ENCODE measurements around the gene ATAT1.
A peak's percentile ranks its signal among the peaks of the same experiment; 100 is the strongest.

The ATAT1 gene

DNA sequence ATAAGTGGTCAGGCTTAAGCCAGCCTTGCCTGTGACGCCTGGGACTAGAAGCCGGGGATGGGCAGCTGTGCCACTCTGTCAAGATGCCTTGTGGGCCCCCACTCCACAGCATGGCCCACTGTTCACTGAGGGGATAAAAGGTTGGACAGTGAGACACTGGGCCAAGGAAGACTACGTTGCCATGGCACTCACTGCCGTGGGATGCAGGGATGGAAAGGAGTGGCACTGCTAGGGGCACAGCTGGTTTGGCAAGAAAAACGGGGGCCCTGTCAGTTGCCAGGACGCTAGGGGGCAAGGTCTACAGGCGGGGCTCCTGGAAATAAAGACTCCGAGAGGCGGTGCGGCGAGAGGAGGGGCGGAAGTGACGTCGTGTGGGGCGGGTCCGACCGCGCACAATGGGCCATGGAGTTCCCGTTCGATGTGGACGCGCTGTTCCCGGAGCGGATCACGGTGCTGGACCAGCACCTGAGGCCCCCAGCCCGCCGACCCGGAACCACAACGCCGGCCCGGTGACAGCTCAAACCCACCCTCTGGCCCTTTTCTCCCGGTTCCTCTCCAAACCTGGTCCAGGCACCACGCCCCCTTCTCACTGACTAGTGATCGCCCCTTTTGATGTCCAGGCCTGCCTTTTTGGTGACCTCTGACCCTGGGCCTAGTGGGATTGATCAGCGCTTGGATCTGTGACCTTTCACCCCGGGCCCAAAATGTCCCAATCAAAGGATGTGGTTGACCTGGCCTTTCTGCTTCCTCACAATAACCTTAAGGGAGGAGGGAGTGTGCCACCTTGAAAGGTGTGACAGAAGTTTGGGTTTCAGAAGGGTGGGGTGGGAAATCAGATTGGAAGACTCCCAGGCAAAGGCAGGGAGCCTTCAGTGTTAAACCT is at the start of gene ATAT1:
Gene ATAT1, plus strand, starts transcription at position 391 of the 883 bp plus-strand sequence.
- peak; percentile 64 to 83 (median 72) for DNase-seq (ENCODE audit: low read depth in 3 of 3, low spot score in 1 of 3)

DNA sequence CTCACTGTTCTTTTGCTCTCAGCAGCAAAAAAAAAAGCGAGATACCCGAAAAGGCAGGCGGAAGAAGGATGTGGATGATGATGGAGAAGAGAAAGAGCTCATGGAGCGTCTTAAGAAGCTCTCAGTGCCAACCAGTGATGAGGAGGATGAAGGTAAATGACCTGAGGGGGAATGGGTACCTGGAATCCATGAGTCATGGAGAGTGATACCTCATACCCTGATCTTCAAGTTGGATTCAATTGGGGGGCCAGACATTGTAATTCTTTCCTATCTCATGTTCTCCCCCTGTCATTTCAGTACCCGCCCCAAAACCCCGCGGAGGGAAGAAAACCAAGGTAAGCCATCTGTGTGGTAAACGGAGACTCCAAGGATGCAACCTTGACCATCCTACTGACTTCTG is 48.6 kb upstream of the ATAT1 start:
- DNase-seq (ENCODE audit: low read depth in 3 of 3, low spot score in 1 of 3): no peak

DNA sequence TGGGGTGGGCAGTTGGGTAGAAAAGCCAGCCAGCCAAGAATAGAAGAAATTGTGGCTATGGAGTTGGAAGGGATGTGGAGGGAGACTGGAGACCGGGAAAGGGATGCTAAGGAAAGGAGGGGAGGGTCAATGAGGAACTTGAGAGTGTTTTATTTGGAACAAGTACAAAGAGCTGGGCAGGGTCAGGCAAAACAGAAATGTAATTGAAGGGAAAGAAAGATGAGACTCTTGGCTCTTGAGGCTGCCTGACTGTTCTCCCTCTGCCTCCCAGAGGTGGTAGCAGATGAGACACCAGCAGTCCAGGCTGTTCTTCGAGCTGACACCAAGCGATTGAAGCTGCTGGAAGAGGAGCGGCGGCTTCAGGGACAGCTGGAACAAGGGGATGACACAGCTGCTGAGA is 42.8 kb upstream of the ATAT1 start:
- DNase-seq (ENCODE audit: low read depth in 3 of 3, low spot score in 1 of 3): no peak

DNA sequence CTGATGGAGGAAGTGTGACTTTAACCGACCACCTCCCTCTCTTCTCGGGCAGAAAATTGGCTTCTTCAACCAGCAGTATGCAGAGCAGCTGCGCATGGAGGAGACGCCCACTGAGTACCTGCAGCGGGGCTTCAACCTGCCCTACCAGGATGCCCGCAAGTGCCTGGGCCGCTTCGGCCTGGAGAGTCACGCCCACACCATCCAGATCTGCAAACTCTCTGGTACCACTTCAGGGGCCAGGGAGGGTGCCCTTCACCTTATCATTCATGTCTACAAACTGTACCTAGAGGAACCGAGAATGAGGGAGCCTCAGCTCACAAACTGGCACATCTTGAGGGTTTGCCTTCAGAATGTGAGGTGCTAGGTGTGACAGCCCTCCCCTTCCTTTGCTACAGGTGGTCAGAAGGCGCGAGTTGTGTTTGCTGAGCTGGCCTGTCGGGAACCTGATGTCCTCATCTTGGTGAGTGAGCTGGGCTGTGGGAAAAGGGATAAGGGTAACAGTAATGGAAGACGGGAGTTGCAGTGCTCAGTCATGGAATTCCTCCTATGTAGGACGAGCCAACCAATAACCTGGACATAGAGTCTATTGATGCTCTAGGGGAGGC is 36.8 kb upstream of the ATAT1 start:
- DNase-seq (ENCODE audit: low read depth in 3 of 3, low spot score in 1 of 3): no peak

DNA sequence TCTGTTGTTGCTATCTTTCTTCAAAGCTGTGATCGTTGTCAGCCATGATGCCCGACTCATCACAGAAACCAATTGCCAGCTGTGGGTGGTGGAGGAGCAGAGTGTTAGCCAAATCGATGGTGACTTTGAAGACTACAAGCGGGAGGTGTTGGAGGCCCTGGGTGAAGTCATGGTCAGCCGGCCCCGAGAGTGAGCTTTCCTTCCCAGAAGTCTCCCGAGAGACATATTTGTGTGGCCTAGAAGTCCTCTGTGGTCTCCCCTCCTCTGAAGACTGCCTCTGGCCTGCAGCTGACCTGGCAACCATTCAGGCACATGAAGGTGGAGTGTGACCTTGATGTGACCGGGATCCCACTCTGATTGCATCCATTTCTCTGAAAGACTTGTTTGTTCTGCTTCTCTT is 36.2 kb upstream of the ATAT1 start:
- DNase-seq (ENCODE audit: low read depth in 3 of 3, low spot score in 1 of 3): no peak

DNA sequence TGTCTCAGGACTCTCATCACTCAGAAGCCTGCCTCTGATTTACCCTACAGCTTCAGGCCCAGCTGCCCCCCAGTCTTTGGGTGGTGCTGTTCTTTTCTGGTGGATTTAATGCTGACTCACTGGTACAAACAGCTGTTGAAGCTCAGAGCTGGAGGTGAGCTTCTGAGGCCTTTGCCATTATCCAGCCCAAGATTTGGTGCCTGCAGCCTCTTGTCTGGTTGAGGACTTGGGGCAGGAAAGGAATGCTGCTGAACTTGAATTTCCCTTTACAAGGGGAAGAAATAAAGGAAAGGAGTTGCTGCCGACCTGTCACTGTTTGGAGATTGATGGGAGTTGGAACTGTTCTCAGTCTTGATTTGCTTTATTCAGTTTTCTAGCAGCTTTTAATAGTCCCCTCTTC is 35.7 kb upstream of the ATAT1 start:
- DNase-seq (ENCODE audit: low read depth in 3 of 3, low spot score in 1 of 3): no peak

DNA sequence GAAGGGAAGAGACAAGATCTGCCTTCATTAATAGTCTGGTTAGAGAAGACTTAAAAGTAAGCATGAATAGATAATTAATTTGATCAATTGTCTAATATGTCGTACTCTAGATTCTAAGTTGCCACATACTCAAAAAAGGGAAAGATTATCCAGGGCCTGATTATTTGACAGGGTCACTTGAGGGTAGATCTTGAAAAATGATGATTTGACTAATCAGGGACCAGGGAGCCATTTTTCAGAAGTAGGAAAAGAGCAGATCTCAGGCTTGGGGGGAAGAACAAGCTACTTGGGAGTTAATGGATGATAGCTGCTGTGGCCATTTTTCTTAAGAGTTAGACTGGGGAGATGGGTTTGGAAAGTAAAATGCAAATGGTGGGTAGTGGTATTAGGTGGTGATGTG is 34.4 kb upstream of the ATAT1 start:
- no peak for DNase-seq (ENCODE audit: low read depth in 3 of 3, low spot score in 1 of 3)

DNA sequence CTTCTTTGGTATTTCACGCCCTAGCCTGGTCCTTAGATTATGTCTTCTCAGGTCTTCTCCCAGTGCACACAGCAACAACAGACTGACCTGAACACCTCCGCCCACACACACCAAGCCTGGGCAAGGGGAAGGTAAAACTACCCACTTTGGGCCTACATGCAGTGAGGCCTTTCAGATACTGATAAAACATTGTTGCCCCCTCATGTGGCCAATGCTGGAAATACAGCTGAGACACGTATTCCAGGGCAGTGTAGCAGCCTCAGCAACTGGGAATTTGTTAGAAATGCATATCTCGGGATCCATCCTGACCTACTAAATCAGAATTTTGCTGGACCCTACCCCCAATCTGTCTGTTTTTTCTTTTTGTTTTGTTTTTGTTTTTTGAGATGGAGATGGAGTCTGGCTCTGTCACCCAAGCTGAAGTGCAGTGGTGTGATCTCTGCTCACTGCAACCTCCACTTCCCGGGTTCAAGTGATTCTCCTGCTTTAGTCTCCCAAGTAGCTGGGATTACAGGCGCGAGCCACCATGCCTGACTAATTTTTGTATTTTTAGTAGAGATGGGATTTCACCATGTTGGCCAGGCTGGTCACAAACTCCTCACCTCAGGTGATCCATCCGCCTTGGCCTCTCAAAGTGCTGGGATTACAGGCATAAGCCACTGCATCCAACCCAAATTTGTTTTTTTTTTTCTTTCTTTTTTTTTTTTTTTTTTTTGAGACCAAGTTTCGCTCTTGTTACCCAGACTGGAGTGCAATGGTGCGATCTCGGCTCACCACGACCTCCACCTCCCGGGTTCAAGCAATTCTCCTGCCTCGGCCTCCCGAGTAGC is 29.1 kb upstream of the ATAT1 start:
- DNase-seq (ENCODE audit: low read depth in 3 of 3, low spot score in 1 of 3): peak; percentile 51 to 68 (median 51)

DNA sequence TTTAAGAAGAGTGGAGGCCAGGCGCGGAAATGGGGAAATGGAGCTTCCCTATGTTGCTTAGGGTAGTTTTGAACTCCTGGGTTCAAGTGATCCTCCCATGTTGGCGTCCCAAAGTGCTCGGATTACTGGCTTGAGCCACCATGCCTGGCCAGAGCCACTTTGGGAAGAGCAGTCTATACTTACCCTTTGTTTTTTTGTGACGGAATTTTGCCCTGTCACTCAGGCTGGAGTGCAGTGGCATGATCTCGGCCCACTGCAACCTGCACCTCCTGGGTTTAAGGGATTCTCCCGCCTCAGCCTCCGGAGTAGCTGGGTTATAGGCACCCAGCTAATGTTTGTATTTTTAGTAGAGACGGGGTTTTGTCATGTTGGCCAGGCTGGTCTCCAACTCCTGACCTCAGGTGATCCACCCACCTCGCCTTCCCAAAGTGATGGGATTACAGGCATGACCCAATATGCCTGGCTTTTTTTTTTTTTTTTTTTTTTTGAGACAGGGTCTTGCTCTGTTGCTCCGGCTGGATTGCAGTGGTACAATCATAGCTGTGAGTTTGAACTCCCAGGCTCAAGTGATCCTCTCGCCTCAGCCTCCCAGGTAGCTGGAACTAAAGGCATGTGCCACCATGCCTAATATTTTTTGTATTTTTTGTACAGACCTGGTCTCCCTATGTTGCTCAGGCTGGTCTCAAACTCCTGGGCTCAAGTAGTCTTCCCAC is 27.6 kb upstream of the ATAT1 start:
- DNase-seq (ENCODE audit: low read depth in 3 of 3, low spot score in 1 of 3): no peak

DNA sequence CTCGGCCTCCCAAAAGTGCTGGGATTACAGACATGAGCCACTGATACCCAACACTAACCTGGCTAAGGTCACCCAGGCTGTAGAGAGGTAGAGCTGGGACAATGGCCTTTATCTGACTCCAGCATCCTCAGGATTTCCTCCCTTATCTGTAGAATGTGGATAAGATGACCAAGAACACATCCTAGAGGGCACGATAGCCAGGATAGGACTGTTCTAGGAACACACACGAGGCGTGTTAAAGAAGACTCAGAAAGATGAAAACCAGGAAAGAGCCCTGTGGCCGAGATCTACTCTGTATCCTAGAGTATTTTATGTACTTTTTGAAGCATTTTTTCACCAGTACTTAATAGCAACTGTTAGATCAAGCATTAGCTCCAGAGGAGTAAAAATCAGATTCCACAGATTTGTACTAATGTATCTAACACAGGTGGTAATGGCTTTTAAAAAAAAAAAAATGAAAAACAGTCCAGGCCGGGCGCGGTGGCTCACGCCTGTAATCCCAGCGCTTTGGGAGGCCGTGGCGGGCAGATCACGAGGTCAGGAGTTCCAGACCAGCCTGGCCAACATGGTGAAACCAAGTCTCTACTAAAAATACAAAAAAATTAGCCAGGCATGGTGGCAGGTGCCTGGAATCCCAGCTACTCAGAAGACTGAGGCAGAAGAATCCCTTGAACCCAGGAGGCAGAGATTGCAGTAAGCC is 26.9 kb upstream of the ATAT1 start:
- DNase-seq (ENCODE audit: low read depth in 3 of 3, low spot score in 1 of 3): no peak

DNA sequence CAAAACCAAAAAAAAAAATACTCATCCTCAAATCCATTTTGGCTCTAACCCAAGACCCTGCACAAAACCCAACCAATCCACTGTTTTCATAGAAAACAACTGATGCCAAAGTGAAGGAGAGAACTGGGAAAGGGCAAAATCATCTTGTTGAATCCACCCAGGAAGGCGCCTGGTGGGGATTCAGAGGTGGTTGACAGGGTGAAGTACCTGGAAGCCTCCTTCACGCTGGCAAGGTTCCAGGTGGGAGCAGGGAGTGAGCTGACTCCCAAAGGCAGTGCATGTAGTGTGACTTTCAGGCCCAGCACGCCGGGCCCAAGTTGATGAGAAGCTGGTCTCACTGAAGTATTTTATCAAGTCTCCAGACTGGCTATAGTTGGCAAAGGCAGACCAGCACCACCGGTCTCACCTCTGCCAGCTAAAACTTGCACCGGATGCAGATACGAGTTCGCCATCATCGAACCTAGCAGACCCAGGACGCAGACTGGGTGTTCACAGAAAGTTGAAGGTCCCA is 26.2 kb upstream of the ATAT1 start:
- DNase-seq (ENCODE audit: low read depth in 3 of 3, low spot score in 1 of 3): no peak

DNA sequence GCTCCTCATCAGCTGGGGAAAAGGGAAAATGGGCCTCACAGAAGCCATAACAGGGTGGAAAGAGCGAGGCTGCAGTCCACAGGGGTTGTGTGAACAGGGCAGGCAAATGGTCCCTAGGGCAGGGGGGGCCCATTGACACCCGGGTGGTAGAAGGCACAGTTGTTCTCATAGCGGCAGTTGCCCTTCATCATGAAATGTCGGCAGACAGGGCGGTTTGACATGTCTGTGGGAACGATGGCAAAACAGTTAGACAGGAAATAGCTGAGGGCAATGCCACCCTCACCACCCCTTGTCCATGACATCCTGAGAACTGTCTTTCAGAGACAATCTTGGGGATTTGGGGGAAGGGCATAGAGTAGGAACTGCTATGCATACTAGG is 25.2 kb upstream of the ATAT1 start:
- DNase-seq (ENCODE audit: low read depth in 3 of 3, low spot score in 1 of 3): no peak

DNA sequence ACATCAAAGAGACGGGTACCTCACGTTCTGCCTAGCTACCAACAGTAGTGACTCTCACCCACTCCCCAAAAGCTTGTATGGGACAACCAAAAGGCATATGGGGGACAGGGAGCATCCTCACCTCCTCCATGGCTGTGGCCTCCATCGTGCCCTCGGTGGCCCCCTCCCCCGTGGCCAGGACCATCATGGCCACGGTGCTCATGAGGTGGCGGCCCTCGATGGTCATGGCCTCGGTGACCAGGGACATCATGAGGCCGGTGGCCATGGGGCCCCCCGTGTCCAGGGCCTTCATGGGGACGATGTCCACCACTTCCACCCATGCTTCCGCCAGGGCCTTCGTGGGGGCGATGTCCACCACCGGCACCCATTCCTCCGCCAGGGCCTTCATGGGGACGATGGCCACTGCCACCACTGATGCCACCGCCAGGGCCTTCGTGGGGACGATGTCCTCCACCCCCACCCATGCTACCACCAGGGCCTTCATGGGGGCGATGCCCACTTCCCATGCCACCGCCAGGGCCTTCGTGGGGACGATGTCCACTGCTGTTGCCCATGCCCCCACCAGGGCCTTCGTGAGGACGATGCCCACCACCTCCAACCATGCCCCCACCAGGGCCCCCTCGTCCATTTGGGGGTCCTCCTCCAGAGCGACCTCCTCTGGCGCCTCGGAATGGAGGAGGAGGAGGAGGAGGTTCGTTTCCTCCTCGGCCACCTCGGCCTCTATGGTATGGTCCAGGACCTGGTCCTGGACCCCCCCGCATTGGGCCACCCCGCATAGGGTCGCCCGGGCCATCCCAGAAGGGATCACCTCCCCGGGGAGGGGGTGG is 24.6 kb upstream of the ATAT1 start:
- no peak for DNase-seq (ENCODE audit: low read depth in 3 of 3, low spot score in 1 of 3)

DNA sequence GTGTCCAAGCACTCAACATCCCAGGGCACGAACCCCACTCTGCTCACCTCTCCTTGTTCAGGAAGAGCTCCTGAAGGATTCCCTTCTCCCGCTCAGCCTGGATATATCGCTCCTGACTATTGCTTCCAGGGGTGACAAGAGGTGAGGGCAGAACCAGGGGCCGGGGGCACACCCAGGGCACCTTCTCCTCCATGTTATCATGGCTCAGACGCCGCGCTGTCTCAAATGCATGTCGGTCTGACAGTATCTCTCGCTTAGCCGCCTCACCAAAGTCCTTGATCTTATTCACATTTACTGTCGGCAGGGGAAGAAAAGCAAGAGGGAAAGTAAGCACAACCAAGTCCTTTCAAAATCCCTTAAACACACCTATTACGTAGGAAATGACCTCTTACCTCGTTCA is 22.7 kb upstream of the ATAT1 start:
- DNase-seq (ENCODE audit: low read depth in 3 of 3, low spot score in 1 of 3): no peak

DNA sequence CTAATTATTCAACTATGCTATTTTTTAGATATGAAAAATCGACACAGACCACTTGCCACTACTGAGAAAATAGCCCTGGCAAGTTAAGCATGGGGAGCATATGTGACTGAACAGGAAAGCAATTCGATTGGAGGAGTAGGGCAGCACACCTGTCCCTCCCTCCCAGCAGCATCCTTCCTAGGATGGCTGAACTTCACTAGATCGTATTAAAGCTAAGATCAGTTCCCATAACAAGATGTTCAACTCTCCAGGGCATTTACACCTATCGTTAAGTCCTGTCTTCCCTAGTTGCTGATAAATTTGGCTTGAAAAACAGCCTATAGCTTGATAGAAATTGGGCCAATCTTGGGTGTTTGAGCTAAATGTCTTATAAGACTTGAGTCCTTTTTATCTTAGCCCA is 16.6 kb upstream of the ATAT1 start:
- DNase-seq (ENCODE audit: low read depth in 3 of 3, low spot score in 1 of 3): no peak

DNA sequence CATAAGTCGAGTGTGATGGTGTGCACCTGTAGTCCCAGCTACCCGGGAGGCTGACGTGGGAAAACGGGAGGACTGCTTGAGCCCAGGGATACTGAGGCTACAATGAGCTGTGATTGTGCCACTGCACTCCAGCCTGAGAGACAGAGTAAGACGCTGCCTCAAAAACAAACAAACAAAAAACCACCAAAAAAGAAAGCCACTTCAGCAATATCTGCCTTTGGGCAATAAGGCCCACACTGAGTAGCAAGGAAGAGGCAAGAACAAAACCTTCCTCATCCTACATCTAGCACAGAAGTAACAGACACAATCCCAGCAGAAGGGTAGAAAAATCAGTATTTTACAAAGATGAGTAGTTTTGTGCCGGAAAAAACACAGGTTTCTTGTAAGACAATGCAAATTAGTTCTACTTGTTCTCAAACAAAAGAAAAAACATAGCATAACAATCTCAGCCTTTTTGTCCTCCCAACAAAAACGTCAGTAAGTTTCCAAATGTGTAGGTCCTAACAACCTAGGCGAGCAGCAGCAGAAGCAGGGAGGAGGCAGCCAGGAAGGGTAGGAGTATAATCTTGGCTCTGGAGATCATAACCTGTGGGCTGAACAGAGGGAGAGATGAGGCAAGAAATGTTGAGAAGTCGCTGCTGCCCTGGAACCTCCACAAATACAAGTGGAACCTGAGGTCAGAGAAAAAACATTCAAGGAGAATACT is 15.4 kb upstream of the ATAT1 start:
- DNase-seq (ENCODE audit: low read depth in 3 of 3, low spot score in 1 of 3): no peak

DNA sequence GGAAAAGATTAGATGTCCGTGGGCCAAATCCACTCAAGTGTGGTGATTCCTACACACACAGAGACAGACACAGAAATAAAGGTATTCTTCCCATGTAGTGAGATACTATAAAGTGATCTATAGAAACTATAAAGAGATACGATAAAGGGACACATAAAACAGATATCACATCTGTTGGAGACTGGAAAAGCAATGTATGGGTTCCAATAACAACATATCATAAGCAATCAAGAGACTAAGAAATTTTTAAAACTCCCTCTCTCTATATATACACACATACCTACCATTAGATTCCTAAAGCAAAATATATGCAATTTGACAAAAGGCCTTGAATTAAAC is 14.8 kb upstream of the ATAT1 start:
- no peak for DNase-seq (ENCODE audit: low read depth in 3 of 3, low spot score in 1 of 3)

DNA sequence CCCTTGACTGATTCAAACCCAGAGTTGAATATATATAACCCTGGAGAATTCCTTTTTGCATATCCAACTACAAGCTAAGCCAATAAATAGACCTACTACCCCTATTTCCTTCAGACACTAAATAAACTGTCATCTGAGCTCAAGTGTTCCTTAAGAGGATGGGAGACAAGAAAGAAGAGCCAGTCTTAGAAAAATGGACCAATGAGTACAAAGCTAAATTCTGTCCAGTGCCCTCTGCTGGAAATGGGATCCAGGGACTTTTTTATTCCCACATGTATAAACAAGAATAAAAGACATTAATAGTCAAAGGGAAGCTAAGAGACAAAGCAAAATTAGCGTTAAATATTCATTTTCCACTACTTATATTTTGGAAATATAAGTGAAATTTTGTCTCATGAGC is 14.5 kb upstream of the ATAT1 start:
- DNase-seq (ENCODE audit: low read depth in 3 of 3, low spot score in 1 of 3): no peak

DNA sequence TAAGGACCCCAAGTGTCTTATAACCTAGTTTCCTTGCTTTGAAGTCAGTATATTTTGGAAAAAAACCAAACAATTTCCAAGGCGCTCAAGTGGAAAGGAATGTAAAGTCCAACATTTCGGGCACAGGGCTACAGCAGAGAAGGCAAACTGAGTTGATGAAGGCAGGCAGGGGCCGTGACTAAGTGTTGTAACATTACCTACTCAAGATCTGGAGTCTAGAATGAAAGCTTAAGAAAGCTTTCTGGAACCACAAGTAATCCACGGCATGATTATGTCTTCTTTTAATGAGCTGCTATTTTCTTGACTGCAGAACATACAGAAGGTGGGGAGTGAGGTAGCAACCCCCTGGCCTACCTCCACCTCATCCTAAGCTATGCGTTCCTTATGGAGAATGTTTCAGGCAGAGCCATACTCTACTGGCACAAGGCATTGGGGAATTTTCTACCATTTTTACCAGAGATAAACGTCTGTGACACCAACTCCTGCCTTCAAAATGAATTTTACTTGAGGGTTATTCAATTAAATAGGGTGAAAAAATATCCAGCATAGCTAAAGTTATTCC is 13.9 kb upstream of the ATAT1 start:
- no peak for DNase-seq (ENCODE audit: low read depth in 3 of 3, low spot score in 1 of 3)

Data from stimulated activated CD4-positive, alpha-beta T cell treated with anti-CD3 and anti-CD28 coated beads, TNF-alpha, amount 100 ng/mL, for 1 hour (primary cell).